Liver (tissue), 9 donors: ENCODE measurements around the gene PRIMA1. TPM values are rescaled to one million over a fixed set of nuclear protein-coding genes. Genes with fewer than 3 reads are reported as not detected.

Source experiments
- DNase-seq: peaks from one replicate; pipeline ENCODE4 v3.0.0-alpha.2; 2017; ENCODE audit warnings: low spot score
- H3K27ac ChIP-seq, 2 donors: one replicate each; pipeline ENCODE4 v1.7.0; 2013; ENCODE audit warnings: inconsistent platforms in 2 of 2, low read length in 2 of 2, control low read depth in 1 of 2, low read depth in 1 of 2, mild to moderate bottlenecking in 1 of 2
- H3K27me3 ChIP-seq, 4 donors: one replicate each; pipeline versions ENCODE4 v1.6.1 to v1.7.0; 2013; ENCODE audit warnings: low read length in 3 of 4, inconsistent platforms in 1 of 4, mild to moderate bottlenecking in 1 of 4, moderate library complexity in 1 of 4; ENCODE audit not compliant: control insufficient read depth in 4 of 4, insufficient read depth in 4 of 4
- H3K36me3 ChIP-seq, 4 donors: one replicate each; pipeline versions ENCODE4 v1.6.1 to v1.7.0; 2013; ENCODE audit warnings: low read length in 3 of 4, mild to moderate bottlenecking in 3 of 4, low read depth in 1 of 4, moderate library complexity in 1 of 4; ENCODE audit not compliant: control insufficient read depth in 4 of 4, insufficient read depth in 3 of 4
- H3K4me1 ChIP-seq, 4 donors: one replicate each; pipeline versions ENCODE4 v1.6.1 to v1.7.0; 2013; ENCODE audit warnings: low read length in 3 of 4, mild to moderate bottlenecking in 3 of 4, moderate library complexity in 1 of 4; ENCODE audit not compliant: control insufficient read depth in 4 of 4, insufficient read depth in 4 of 4
- H3K4me3 ChIP-seq, 3 donors: one replicate each; pipeline versions ENCODE4 v1.6.1 to v1.7.0; 2013; ENCODE audit warnings: low read length in 3 of 3, control low read depth in 1 of 3, low read depth in 1 of 3, mild to moderate bottlenecking in 1 of 3
- H3K9ac ChIP-seq, 2 donors: one replicate each; pipeline ENCODE4 v1.7.0; 2013; ENCODE audit warnings: low read length in 2 of 2, mild to moderate bottlenecking in 2 of 2, moderate library complexity in 2 of 2, control low read depth in 1 of 2, low read depth in 1 of 2
- H3K9me3 ChIP-seq, 4 donors: one replicate each; pipeline versions ENCODE4 v1.6.1 to v1.7.0; 2013; ENCODE audit warnings: low read length in 3 of 4; ENCODE audit not compliant: control insufficient read depth in 4 of 4
- ATF3 ChIP-seq: IDR thresholded peaks from 2 replicates; pipeline ENCODE4 v1.6.1; 2016; ENCODE audit warnings: antibody characterized with exemption
- CTCF ChIP-seq: fragments of 150-350 bp; IDR thresholded peaks from 2 replicates; pipeline ENCODE4 v1.5.1; 2017; ENCODE audit warnings: improper control_type of control experiment, low read depth, low read length; ENCODE audit not compliant: missing input control
- GABPA ChIP-seq, 2 donors: IDR thresholded peaks in 1 of 2; conservative IDR thresholded peaks in 1 of 2; 2 replicates each; pipeline ENCODE4 v1.6.1; 2016; ENCODE audit warnings: antibody characterized with exemption in 2 of 2, mild to moderate bottlenecking in 1 of 2, moderate library complexity in 1 of 2
- HNF4G ChIP-seq: IDR thresholded peaks from 2 replicates; pipeline ENCODE4 v1.6.1; 2016; ENCODE audit warnings: antibody characterized with exemption
- MAX ChIP-seq: IDR thresholded peaks from 2 replicates; pipeline ENCODE4 v1.6.1; 2016; ENCODE audit warnings: antibody characterized with exemption
- NR2F2 ChIP-seq: IDR thresholded peaks from 2 replicates; pipeline ENCODE4 v1.6.1; 2016; ENCODE audit warnings: antibody characterized with exemption
- RAD21 ChIP-seq, 2 donors: IDR thresholded peaks; 2 replicates each; pipeline ENCODE4 v1.6.1; 2016; ENCODE audit warnings: antibody characterized with exemption in 2 of 2, mild to moderate bottlenecking in 2 of 2
- REST ChIP-seq: IDR thresholded peaks from 2 replicates; pipeline ENCODE4 v1.6.1; 2016; ENCODE audit warnings: antibody characterized with exemption, mild to moderate bottlenecking
- SP1 ChIP-seq: IDR thresholded peaks from 2 replicates; pipeline ENCODE4 v1.6.1; 2018; ENCODE audit warnings: antibody characterized with exemption, mild to moderate bottlenecking
- ZBTB33 ChIP-seq: IDR thresholded peaks from 2 replicates; pipeline ENCODE4 v1.6.1; 2016; ENCODE audit warnings: antibody characterized with exemption
- WGBS: extraction: QIAGEN DNeasy Blood & Tissue Kit; methylation state at CpG from one replicate; pipeline ENCODE4 v1.1.7; 2013; 5-methylcytosine and 5-hydroxymethylcytosine counted together
- polyA plus RNA-seq, 2 donors: library from polyadenylated mRNA; stranded (reverse) in 1 of 2; unstranded in 1 of 2; fragments of 200-250 nt in 1 of 2; fragments of >200 nt in 1 of 2; fragmentation: Nextera tagmentation in 1 of 2; extraction: Ambion mirVana in 1 of 2; gene quantifications; one replicate each; pipeline versions ENCODE4 v1.2.1 to v1.2.3, GENCODE V29; 2013 to 2015
- total RNA-seq, 2 donors: library from RNA; depleted of rRNA; stranded (reverse); fragments of >200 nt; gene quantifications; one replicate each; pipeline ENCODE4 v1.2.3, GENCODE V29; 2014
- donor health status: healthy.
- donor health status: healthy.
- donor health status: healthy.
- donor health status: healthy.
- donor health status: healthy.

Gene PRIMA1
- total and polyA plus RNA-seq, 4 donors: 0.08 to 0.38 (median 0.13) TPM; not detected in 1

GRCh38 chr14:93688239-93688666, 100.0 kb downstream of the PRIMA1 start:
- no peak for TF ChIP-seq GABPA (IDR thresholded peaks at IDR 0.05 in 1 of 2, conservative IDR thresholded peaks at IDR 0.05 in 1 of 2)
- no peak for TF ChIP-seq MAX
- TF ChIP-seq ATF3: no peak
- no peak for TF ChIP-seq RAD21 (IDR thresholded peaks at IDR 0.05)
- no peak for TF ChIP-seq CTCF
- TF ChIP-seq NR2F2: no peak
- TF ChIP-seq REST: no peak
- no peak for TF ChIP-seq SP1
- no peak for TF ChIP-seq HNF4G
- Histone ChIP-seq H3K9ac (no peak overlapping the region), H3K4me3 (no peak overlapping the region), H3K9me3 (no peaks in the 10 kb centered on the region), H3K4me1 (no peaks in the 10 kb centered on the region), H3K36me3 (no peaks in the 10 kb centered on the region), H3K27me3 (peaks cover 0 to 4% (median 2%) of the 10 kb centered on the region in 4 donors), H3K27ac (no peak overlapping the region)
- no peak for DNase-seq
- WGBS: 25% methylated on average over 5 of the region's 5 CpGs

- Histone ChIP-seq H3K36me3 (no peaks in the 10 kb centered on the region), H3K9me3 (no peaks in the 10 kb centered on the region), H3K27ac (no peak overlapping the region), H3K9ac (no peak overlapping the region), H3K27me3 (peaks cover 0 to 4% (median 2%) of the 10 kb centered on the region in 4 donors), H3K4me3 (no peak overlapping the region), H3K4me1 (no peaks in the 10 kb centered on the region)
- TF ChIP-seq ZBTB33: no peak
- no peak for TF ChIP-seq CTCF
- DNase-seq: no peak
- 63% methylated on average over 5 of the region's 5 CpGs for WGBS
These were observed 102.0 kb downstream of the PRIMA1 start for GRCh38 chr14:93686268-93686667.
